ENCODE measurements around the gene LRRC74B.
"Not testable (repeated sequence)": the region's sequence is repeated elsewhere in the genome, so short reads cannot be mapped to it uniquely, and the experiment has no call there.

Gene LRRC74B

GRCh38 chr22:21045585-21046294 is at the start of gene LRRC74B:
Gene LRRC74B (plus strand): TSS chr22:21045946. CDS start chr22:21045987, 41 bp downstream.
- FAIRE-seq (peak; percentile 77), DNase-seq (ENCODE audit: extremely low spot score, insufficient read length, low read depth) (peak; percentile 84)

GRCh38 chr22:20996031-20996410 is 49.7 kb upstream of the LRRC74B start:
- DNase-seq (ENCODE audit: extremely low spot score, insufficient read length, low read depth) (no peak), FAIRE-seq (no peak)

GRCh38 chr22:20996598-20997535 is 48.9 kb upstream of the LRRC74B start:
- no peak for DNase-seq (ENCODE audit: extremely low spot score, insufficient read length, low read depth)
- no peak for FAIRE-seq

- no peak for FAIRE-seq
- DNase-seq (ENCODE audit: extremely low spot score, insufficient read length, low read depth): no peak
These were observed 48.0 kb upstream of the LRRC74B start for GRCh38 chr22:20997536-20998257.

- DNase-seq (ENCODE audit: extremely low spot score, insufficient read length, low read depth): no peak
- no peak for FAIRE-seq
These were observed 47.1 kb upstream of the LRRC74B start for GRCh38 chr22:20998411-20999336.

- DNase-seq (ENCODE audit: extremely low spot score, insufficient read length, low read depth) (no peak), FAIRE-seq (no peak)
These were observed 46.2 kb upstream of the LRRC74B start for GRCh38 chr22:20999350-21000206.

GRCh38 chr22:21000207-21000986 is 45.3 kb upstream of the LRRC74B start:
- no peak for DNase-seq (ENCODE audit: extremely low spot score, insufficient read length, low read depth)
- no peak for FAIRE-seq

GRCh38 chr22:21000987-21001600 is 44.7 kb upstream of the LRRC74B start:
- FAIRE-seq: no peak
- DNase-seq (ENCODE audit: extremely low spot score, insufficient read length, low read depth): no peak

GRCh38 chr22:21001601-21002325 is 44.0 kb upstream of the LRRC74B start, which contains the start of gene THAP7:
Gene THAP7 (minus strand): TSS chr22:21002118. CDS start chr22:21001911, 207 bp downstream.
- FAIRE-seq (peak; percentile 94), DNase-seq (ENCODE audit: extremely low spot score, insufficient read length, low read depth) (peak; percentile 93)

- DNase-seq (ENCODE audit: extremely low spot score, insufficient read length, low read depth) (no peak), FAIRE-seq (no peak)
These were observed 42.0 kb upstream of the LRRC74B start for GRCh38 chr22:21003782-21004181.

- DNase-seq (ENCODE audit: extremely low spot score, insufficient read length, low read depth); FAIRE-seq: not testable (repeated sequence)
These were observed 36.5 kb upstream of the LRRC74B start for GRCh38 chr22:21009208-21009607.

GRCh38 chr22:21009638-21010425 is 35.9 kb upstream of the LRRC74B start:
- DNase-seq (ENCODE audit: extremely low spot score, insufficient read length, low read depth): no peak
- peak; percentile 26 for FAIRE-seq

GRCh38 chr22:21010426-21011113 is 35.2 kb upstream of the LRRC74B start:
- DNase-seq (ENCODE audit: extremely low spot score, insufficient read length, low read depth) (no peak), FAIRE-seq (no peak)

- DNase-seq (ENCODE audit: extremely low spot score, insufficient read length, low read depth) (no peak), FAIRE-seq (no peak)
These were observed 33.0 kb upstream of the LRRC74B start for GRCh38 chr22:21012446-21013407.
